Gastrocnemius medialis (tissue), 4 donors: ENCODE results near the gene RHOT2. TPM values are rescaled to one million over a fixed set of nuclear protein-coding genes. Genes with fewer than 3 reads are reported as not detected.

Experiments
- ATAC-seq, 2 donors: fragments of 150-250 bp; one replicate each; pipeline ENCODE4 v1.9.1; 2016
- DNase-seq, 2 donors: peaks; one replicate each; pipeline ENCODE4 v3.0.0-alpha.2; 2019
- H3K27ac ChIP-seq, 4 donors: fragments of 200-600 bp; sonication (generic); 1 replicate in 1 of 4; 2 replicates in 3 of 4; pipeline ENCODE4 v1.5.1; 2016 to 2018; ENCODE audit warnings: mild to moderate bottlenecking in 2 of 4, moderate library complexity in 1 of 4
- H3K27me3 ChIP-seq, 3 donors: fragments of 200-600 bp; sonication (generic) in 2 of 3; 1 replicate in 1 of 3; 2 replicates in 2 of 3; pipeline versions ENCODE4 v1.5.1 to v1.6.0; 2016 to 2019; ENCODE audit warnings: mild to moderate bottlenecking in 1 of 3, moderate library complexity in 1 of 3
- H3K36me3 ChIP-seq, 2 donors: fragments of 200-600 bp; sonication (generic) in 1 of 2; one replicate each; pipeline ENCODE4 v1.5.1; 2017 to 2018
- H3K4me1 ChIP-seq, 2 donors: fragments of 200-600 bp; sonication (generic) in 1 of 2; one replicate each; pipeline ENCODE4 v1.5.1; 2016 to 2017; ENCODE audit warnings: mild to moderate bottlenecking in 2 of 2
- H3K4me3 ChIP-seq, 4 donors: fragments of 200-600 bp; sonication (generic) in 3 of 4; 1 replicate in 1 of 4; 2 replicates in 3 of 4; pipeline ENCODE4 v1.5.1; 2016 to 2019; ENCODE audit warnings: mild to moderate bottlenecking in 2 of 4
- H3K9me3 ChIP-seq, 3 donors: fragments of 200-600 bp; sonication (generic) in 2 of 3; 1 replicate in 1 of 3; 2 replicates in 2 of 3; pipeline ENCODE4 v1.5.1; 2016 to 2019
- CTCF ChIP-seq, 5 experiments: fragments of 450-650 bp in 3 of 5; fragments of 200-600 bp in 2 of 5; sonication (generic) in 2 of 5; IDR thresholded peaks in 4 of 5; conservative IDR thresholded peaks in 1 of 5; 1 replicate in 4 of 5; 2 replicates in 1 of 5; pipeline ENCODE4 v1.5.1; 2016 to 2019; ENCODE audit warnings: antibody characterized with exemption in 5 of 5, mild to moderate bottlenecking in 3 of 5, moderate library complexity in 3 of 5
- POLR2A ChIP-seq, 2 donors: fragments of 450-650 bp; IDR thresholded peaks; one replicate each; pipeline ENCODE4 v1.6.1; 2017; ENCODE audit warnings: antibody characterized with exemption in 2 of 2, mild to moderate bottlenecking in 2 of 2, moderate library complexity in 2 of 2
- in situ Hi-C, 4 donors: fragments of 200-750 bp; cut with MboI; loops; one replicate each; pipeline versions ENCODE4 v1.15.0 to v1.8.0; 2017; ENCODE audit warnings: low sequenced_read_pairs in 4 of 4
- intact Hi-C: fragments of 100-400 bp; cut with DNase I; formaldehyde crosslinking; loops from one replicate; pipeline ENCODE4 v1.15.1; 2023; ENCODE audit warnings: low total_unique reads
- total RNA-seq, 4 donors: library from RNA; depleted of rRNA; stranded (reverse); fragments of >200 nt; gene quantifications; one replicate each; pipeline versions ENCODE4 v1.1.0 to v1.2.3, GENCODE V29; 2016

The RHOT2 gene
- total RNA-seq, 4 donors from 2014 or later = 20.9 to 41.6 (median 27.3) TPM

- Histone ChIP-seq H3K36me3 (no peaks in the 10 kb centered on the region), H3K27me3 (peaks cover 78 to 90% (median 88%) of the 10 kb centered on the region in 3 donors), H3K9me3 (no peaks in the 10 kb centered on the region), H3K27ac (no peak overlapping the region), H3K4me1 (peaks cover 0 to 4% of the 10 kb centered on the region in 2 donors), H3K4me3 (no peak overlapping the region)
- no peak for DNase-seq
- ATAC-seq = no peak
- TF ChIP-seq CTCF (IDR thresholded peaks at IDR 0.05 in 4 of 5, conservative IDR thresholded peaks at IDR 0.05 in 1 of 5) (no peak), POLR2A (IDR thresholded peaks at IDR 0.05) (no peak)
- intact Hi-C loops (no loop called here), in situ Hi-C loops (no loop called here)
These were observed 36.8 kb downstream of the RHOT2 start for GRCh38 chr16:704552-705380.

- in situ Hi-C loops = no loop called here
- no peak within 1 kb of the TSS for H3K27ac ChIP-seq
- H3K4me3 ChIP-seq = no peak within 1 kb of the TSS
- H3K36me3 ChIP-seq = no peaks in the 10 kb centered on the region
- TF ChIP-seq POLR2A (IDR thresholded peaks at IDR 0.05) (no peak), CTCF (IDR thresholded peaks at IDR 0.05 in 4 of 5, conservative IDR thresholded peaks at IDR 0.05 in 1 of 5) (no peak)
- H3K9me3 ChIP-seq = no peaks in the 10 kb centered on the region
- intact Hi-C loops = no loop called here
- H3K27me3 ChIP-seq = peaks cover 78 to 89% (median 89%) of the 10 kb centered on the region in 3 donors
- peaks cover 0 to 4% of the 10 kb centered on the region in 2 donors for H3K4me1 ChIP-seq
- no peak for DNase-seq
- ATAC-seq = no peak
These were observed 37.7 kb downstream of the RHOT2 start, which contains the start of gene FBXL16 for GRCh38 chr16:705431-706188. Gene FBXL16 (minus strand): TSS chr16:705801. CDS start chr16:697405, 8,396 bp downstream.

- H3K9me3 ChIP-seq = no peaks in the 10 kb centered on the region
- in situ Hi-C loops = no loop called here
- DNase-seq (no peak), ATAC-seq (no peak)
- H3K27ac ChIP-seq = no peak overlapping the region
- no peaks in the 10 kb centered on the region for H3K36me3 ChIP-seq
- peaks cover 0 to 4% of the 10 kb centered on the region in 2 donors for H3K4me1 ChIP-seq
- intact Hi-C loops = no loop called here
- H3K27me3 ChIP-seq = peaks cover 80 to 89% (median 89%) of the 10 kb centered on the region in 3 donors
- no peak overlapping the region for H3K4me3 ChIP-seq
- TF ChIP-seq POLR2A (IDR thresholded peaks at IDR 0.05) (no peak), CTCF (IDR thresholded peaks at IDR 0.05 in 4 of 5, conservative IDR thresholded peaks at IDR 0.05 in 1 of 5) (no peak)
These were observed 38.5 kb downstream of the RHOT2 start for GRCh38 chr16:706189-707061.

- H3K9me3 ChIP-seq = no peaks in the 10 kb centered on the region
- TF ChIP-seq CTCF (IDR thresholded peaks at IDR 0.05 in 4 of 5, conservative IDR thresholded peaks at IDR 0.05 in 1 of 5) (no peak), POLR2A (IDR thresholded peaks at IDR 0.05) (no peak)
- no peak for ATAC-seq
- peaks cover 78 to 84% (median 82%) of the 10 kb centered on the region in 3 donors for H3K27me3 ChIP-seq
- intact Hi-C loops (no loop called here), in situ Hi-C loops (no loop called here)
- no peak for DNase-seq
- no peaks in the 10 kb centered on the region for H3K36me3 ChIP-seq
- H3K4me1 ChIP-seq = peaks cover 0 to 4% of the 10 kb centered on the region in 2 donors
- H3K27ac ChIP-seq = no peak overlapping the region
- no peak overlapping the region for H3K4me3 ChIP-seq
These were observed 39.2 kb downstream of the RHOT2 start for GRCh38 chr16:707062-707538.
